Neuronal stem cell (in vitro differentiated cells): Measurements from ENCODE around the gene FCHSD2.
"Not testable (repeated sequence)": the region's sequence is repeated elsewhere in the genome, so short reads cannot be mapped to it uniquely, and the experiment has no call there.

Experiments used
- DNase-seq: peaks from one replicate; pipeline ENCODE4 v3.0.0-alpha.2; 2013; ENCODE audit warnings: low spot score
- H2AFZ ChIP-seq: one replicate; pipeline ENCODE4 v1.6.1; 2013; ENCODE audit warnings: mild to moderate bottlenecking, low read length, inconsistent platforms
- H2AK5ac ChIP-seq: 2 replicates; pipeline ENCODE4 v1.6.1; 2013; ENCODE audit warnings: low read depth, mild to moderate bottlenecking, inconsistent platforms, low read length, moderate library complexity, mixed read lengths
- H2BK120ac ChIP-seq: 2 replicates; pipeline ENCODE4 v1.6.1; 2013; ENCODE audit warnings: low read depth, mild to moderate bottlenecking, inconsistent platforms, low read length, moderate library complexity, mixed read lengths
- H2BK12ac ChIP-seq: one replicate; pipeline ENCODE4 v1.6.1; 2013; ENCODE audit warnings: low read length, inconsistent platforms
- H2BK15ac ChIP-seq: 2 replicates; pipeline ENCODE4 v1.6.1; 2013; ENCODE audit warnings: mild to moderate bottlenecking, low read length, inconsistent platforms, mixed read lengths
- H2BK5ac ChIP-seq: one replicate; pipeline ENCODE4 v1.6.1; 2013; ENCODE audit warnings: inconsistent platforms, mild to moderate bottlenecking, low read length, moderate library complexity
- H3K14ac ChIP-seq: one replicate; pipeline ENCODE4 v1.6.1; 2013; ENCODE audit warnings: low read length, inconsistent platforms
- H3K18ac ChIP-seq: 2 replicates; pipeline ENCODE4 v1.6.1; 2013; ENCODE audit warnings: low read length, inconsistent platforms
- H3K23ac ChIP-seq: 2 replicates; pipeline ENCODE4 v1.6.1; 2013; ENCODE audit warnings: low read depth, mild to moderate bottlenecking, mixed read lengths, low read length, inconsistent platforms; ENCODE audit not compliant: poor library complexity
- H3K27ac ChIP-seq: replicated peaks from 3 replicates; pipeline ENCODE4 v1.5.1; 2013; ENCODE audit warnings: low read length, inconsistent platforms
- H3K27me3 ChIP-seq, 3 experiments: 2 replicates each; pipeline ENCODE4 v1.6.1; 2013; ENCODE audit warnings: low read length in 3 of 3, mild to moderate bottlenecking in 2 of 3, inconsistent platforms in 1 of 3, low read depth in 1 of 3, mixed read lengths in 1 of 3, moderate library complexity in 1 of 3; ENCODE audit not compliant: control insufficient read depth in 3 of 3, insufficient read depth in 3 of 3
- H3K36me3 ChIP-seq, 2 donors: replicated peaks in 1 of 2; 2 replicates each; pipeline ENCODE4 v1.6.1; 2013; ENCODE audit warnings: low read length in 2 of 2; ENCODE audit not compliant: control insufficient read depth in 2 of 2, insufficient read depth in 2 of 2
- H3K4ac ChIP-seq: 2 replicates; pipeline ENCODE4 v1.6.1; 2013; ENCODE audit warnings: inconsistent platforms, mild to moderate bottlenecking, low read length, moderate library complexity
- H3K4me1 ChIP-seq, 2 donors: 1 replicate in 1 of 2; 2 replicates in 1 of 2; pipeline ENCODE4 v1.6.1; 2013; ENCODE audit warnings: low read length in 2 of 2, low read depth in 1 of 2; ENCODE audit not compliant: control insufficient read depth in 2 of 2, insufficient read depth in 1 of 2
- H3K4me2 ChIP-seq: one replicate; pipeline ENCODE4 v1.6.1; 2013; ENCODE audit warnings: mild to moderate bottlenecking, low read length, inconsistent platforms; ENCODE audit not compliant: insufficient read depth, poor library complexity, severe bottlenecking
- H3K4me3 ChIP-seq, 2 donors: 2 replicates each; pipeline ENCODE4 v1.5.1; 2013; ENCODE audit warnings: low read length in 2 of 2, mild to moderate bottlenecking in 2 of 2, inconsistent platforms in 1 of 2, moderate library complexity in 1 of 2
- H3K79me1 ChIP-seq: one replicate; pipeline ENCODE4 v1.6.1; 2013; ENCODE audit warnings: low read depth, mild to moderate bottlenecking, inconsistent platforms, low read length, moderate library complexity
- H3K9ac ChIP-seq: one replicate; pipeline ENCODE4 v1.6.1; 2013; ENCODE audit warnings: mild to moderate bottlenecking, low read depth, low read length, inconsistent platforms; ENCODE audit not compliant: poor library complexity
- H3K9me3 ChIP-seq, 2 donors: replicated peaks in 1 of 2; 2 replicates each; pipeline versions ENCODE3 to v1.6.1; 2013; ENCODE audit warnings: low read length in 2 of 2, mild to moderate bottlenecking in 2 of 2, inconsistent platforms in 1 of 2, low read depth in 1 of 2, mixed read lengths in 1 of 2, moderate library complexity in 1 of 2; ENCODE audit not compliant: control insufficient read depth in 2 of 2, insufficient read depth in 1 of 2
- H4K8ac ChIP-seq: one replicate; pipeline ENCODE4 v1.6.1; 2013; ENCODE audit warnings: low read depth, mild to moderate bottlenecking, inconsistent platforms, low read length, moderate library complexity
- H4K91ac ChIP-seq: one replicate; pipeline ENCODE4 v1.6.1; 2013; ENCODE audit warnings: low read length, low read depth, mild to moderate bottlenecking, inconsistent platforms; ENCODE audit not compliant: poor library complexity
- WGBS, 2 donors: extraction: QIAGEN DNeasy Blood & Tissue Kit; methylation state at CpG; one replicate each; pipeline ENCODE4 v1.1.7; 2013; ENCODE audit warnings: missing lambda C conversion rate in 2 of 2, mixed read lengths in 1 of 2; ENCODE audit not compliant: insufficient read length in 2 of 2, insufficient replicate concordance in 1 of 2; ENCODE audit errors: extremely low coverage in 2 of 2; 5-methylcytosine and 5-hydroxymethylcytosine counted together

The FCHSD2 gene

GRCh38 chr11:72812604-72812966 lies 329.5 kb downstream of the FCHSD2 start:
- no peak overlapping the region for H2BK5ac ChIP-seq
- H3K27ac ChIP-seq = no peak overlapping the region
- no peak overlapping the region for H3K4me2 ChIP-seq
- no peak overlapping the region for H2BK15ac ChIP-seq
- H2AK5ac ChIP-seq = peak overlapping the region; percentile 49
- peak overlapping the region in 1 of 2 donors; percentile 98 for H3K4me3 ChIP-seq
- peaks cover 9 to 14% of the 10 kb centered on the region in 2 donors for H3K4me1 ChIP-seq
- peaks cover 0 to 15% of the 10 kb centered on the region in 2 donors for H3K36me3 ChIP-seq
- no peak overlapping the region for H3K14ac ChIP-seq
- no peak overlapping the region for H2BK120ac ChIP-seq
- peaks cover 4% of the 10 kb centered on the region for H3K79me1 ChIP-seq
- no peak overlapping the region for H4K91ac ChIP-seq
- no peak overlapping the region for H4K8ac ChIP-seq
- no CpG with 5 or more reads among the region's 4 CpGs for WGBS, 2 donors
- no peak overlapping the region for H3K18ac ChIP-seq
- H3K9me3 ChIP-seq = no peaks in the 10 kb centered on the region
- no peak overlapping the region for H2BK12ac ChIP-seq
- no peak overlapping the region for H3K23ac ChIP-seq
- no peak overlapping the region for H3K9ac ChIP-seq
- H3K27me3 ChIP-seq = no peaks in the 10 kb centered on the region
- no peak overlapping the region for H2AFZ ChIP-seq
- H3K4ac ChIP-seq = no peak overlapping the region
- DNase-seq = no peak

GRCh38 chr11:72811686-72812085 lies 330.4 kb downstream of the FCHSD2 start:
- not testable (repeated sequence) for H4K91ac ChIP-seq, H2AK5ac ChIP-seq, H2BK15ac ChIP-seq

GRCh38 chr11:72808331-72808798 lies 333.8 kb downstream of the FCHSD2 start:
- WGBS, 2 donors = no CpG with 5 or more reads among the region's 4 CpGs
- H2BK12ac ChIP-seq = no peak overlapping the region

More at GRCh38 chr11:72811686-72812085, 330.4 kb downstream of the FCHSD2 start:
- H3K14ac ChIP-seq, H3K4me3 ChIP-seq, H3K9me3 ChIP-seq, H3K4me2 ChIP-seq, H3K27ac ChIP-seq, H4K8ac ChIP-seq, H2AFZ ChIP-seq, H2BK120ac ChIP-seq, H3K23ac ChIP-seq, H3K27me3 ChIP-seq, H3K9ac ChIP-seq, H3K18ac ChIP-seq, H2BK12ac ChIP-seq, H3K79me1 ChIP-seq, DNase-seq, H3K4ac ChIP-seq, H2BK5ac ChIP-seq: not testable (repeated sequence)
- peaks cover 9 to 14% of the 10 kb centered on the region in 2 donors for H3K4me1 ChIP-seq
- H3K36me3 ChIP-seq = peaks cover 0 to 15% of the 10 kb centered on the region in 2 donors
- WGBS, 2 donors = no CpG with 5 or more reads among the region's 10 CpGs

GRCh38 chr11:72807792-72808191 lies 334.3 kb downstream of the FCHSD2 start:
- no peak overlapping the region for H3K4ac ChIP-seq
- H2BK5ac ChIP-seq = no peak overlapping the region
- H3K27me3 ChIP-seq = no peaks in the 10 kb centered on the region
- DNase-seq = no peak
- H4K8ac ChIP-seq = no peak overlapping the region
- H4K91ac ChIP-seq = no peak overlapping the region
- no peak overlapping the region for H3K14ac ChIP-seq
- no peak overlapping the region for H3K23ac ChIP-seq
- no peaks in the 10 kb centered on the region for H3K9me3 ChIP-seq
- H2AFZ ChIP-seq = no peak overlapping the region
- peaks cover 2 to 15% of the 10 kb centered on the region in 2 donors for H3K36me3 ChIP-seq
- H2BK120ac ChIP-seq = no peak overlapping the region
- peaks cover 2 to 3% of the 10 kb centered on the region in 2 donors for H3K4me1 ChIP-seq
- no peak overlapping the region for H2AK5ac ChIP-seq
- no peak overlapping the region for H3K18ac ChIP-seq
- no peak overlapping the region for H3K4me2 ChIP-seq
- no peak overlapping the region for H3K4me3 ChIP-seq
- H3K79me1 ChIP-seq = peaks cover 2% of the 10 kb centered on the region
- no CpG with 5 or more reads among the region's 2 CpGs for WGBS, 2 donors
- H2BK12ac ChIP-seq = no peak overlapping the region
- H3K9ac ChIP-seq = no peak overlapping the region
- H3K27ac ChIP-seq = no peak overlapping the region
- no peak overlapping the region for H2BK15ac ChIP-seq

More at GRCh38 chr11:72808331-72808798, 333.8 kb downstream of the FCHSD2 start:
- no peak overlapping the region for H4K8ac ChIP-seq
- no peak overlapping the region for H3K4ac ChIP-seq
- H3K14ac ChIP-seq = no peak overlapping the region
- no peak overlapping the region for H2BK15ac ChIP-seq
- H2BK120ac ChIP-seq = no peak overlapping the region
- H3K27ac ChIP-seq = no peak overlapping the region
- no peak overlapping the region for H2BK5ac ChIP-seq
- H3K27me3 ChIP-seq = no peaks in the 10 kb centered on the region
- no peak overlapping the region for H4K91ac ChIP-seq
- H3K4me1 ChIP-seq = peaks cover 6% of the 10 kb centered on the region in 2 donors
- no peak overlapping the region for H3K4me3 ChIP-seq
- H3K4me2 ChIP-seq = no peak overlapping the region
- peaks cover 4% of the 10 kb centered on the region for H3K79me1 ChIP-seq
- H2AK5ac ChIP-seq = no peak overlapping the region
- H3K23ac ChIP-seq = no peak overlapping the region
- DNase-seq = no peak
- H2AFZ ChIP-seq = no peak overlapping the region
- H3K18ac ChIP-seq = no peak overlapping the region
- H3K9me3 ChIP-seq = no peaks in the 10 kb centered on the region
- H3K9ac ChIP-seq = no peak overlapping the region
- H3K36me3 ChIP-seq = peaks cover 2 to 15% of the 10 kb centered on the region in 2 donors
